Stimulated activated CD8-positive, alpha-beta memory T cell treated with anti-CD3 and anti-CD28 coated beads, Interleukin-4, amount 100 ng/mL, for 4 hours (primary cell): ENCODE measurements around the gene MRPL54.
"Not testable (repeated sequence)": the region's sequence is repeated elsewhere in the genome, so short reads cannot be mapped to it uniquely, and the experiment has no call there.

Experiments used
- DNase-seq, 2 donors: peaks; one replicate each; pipeline ENCODE4 v3.0.0-alpha.2; 2020; ENCODE audit warnings: low read depth in 2 of 2, low spot score in 1 of 2

The MRPL54 gene

GRCh38 chr19:3740431-3740830 lies 22.1 kb upstream of the MRPL54 start:
- DNase-seq = no peak

- DNase-seq = no peak
Measured at GRCh38 chr19:3743486-3743885, 19.0 kb upstream of the MRPL54 start.

- no peak for DNase-seq
Measured at GRCh38 chr19:3745363-3746045, 17.0 kb upstream of the MRPL54 start.

GRCh38 chr19:3746371-3747056 lies 16.0 kb upstream of the MRPL54 start:
- no peak for DNase-seq

- DNase-seq = no peak
Measured at GRCh38 chr19:3748965-3749364, 13.5 kb upstream of the MRPL54 start.

- no peak for DNase-seq
Measured at GRCh38 chr19:3750211-3750610, 12.3 kb upstream of the MRPL54 start.

GRCh38 chr19:3751236-3751635 lies 11.2 kb upstream of the MRPL54 start:
- no peak for DNase-seq

- no peak for DNase-seq
Measured at GRCh38 chr19:3752492-3752891, 10.0 kb upstream of the MRPL54 start.

- no peak for DNase-seq
Measured at GRCh38 chr19:3753631-3754410, 8.7 kb upstream of the MRPL54 start.

- not testable (repeated sequence) for DNase-seq
Measured at GRCh38 chr19:3757705-3758104, 4.8 kb upstream of the MRPL54 start.

- DNase-seq = not testable (repeated sequence)
Measured at GRCh38 chr19:3758297-3758696, 4.2 kb upstream of the MRPL54 start.

- no peak for DNase-seq
Measured at GRCh38 chr19:3759482-3760254, 2.8 kb upstream of the MRPL54 start.

- no peak for DNase-seq
Measured at GRCh38 chr19:3760871-3761361, 1.6 kb upstream of the MRPL54 start.

GRCh38 chr19:3761382-3762129 lies 926 bp upstream of the MRPL54 start, which contains the start of gene APBA3:
Gene APBA3, minus strand, starts transcription at chr19:3761692. Its CDS starts 1,428 bp downstream, at chr19:3760264.
- DNase-seq = peak; percentile 88 to 95

GRCh38 chr19:3762130-3762473 lies 380 bp upstream of the MRPL54 start:
- DNase-seq = no peak

- no peak for DNase-seq
Measured at GRCh38 chr19:3765121-3765520, 2.6 kb downstream of the MRPL54 start.

GRCh38 chr19:3765757-3766156 lies 3.3 kb downstream of the MRPL54 start:
- not testable (repeated sequence) for DNase-seq

GRCh38 chr19:3766520-3766919 lies 4.0 kb downstream of the MRPL54 start:
- DNase-seq = no peak

GRCh38 chr19:3767050-3767449 lies 4.6 kb downstream of the MRPL54 start:
- DNase-seq = no peak

GRCh38 chr19:3768015-3768747 lies 5.7 kb downstream of the MRPL54 start:
- no peak for DNase-seq
